CD14-positive monocyte (primary cell): ENCODE measurements around the gene KLK10. TPM values are rescaled to one million over a fixed set of nuclear protein-coding genes. Genes with fewer than 3 reads are reported as not detected.
A peak's percentile ranks its signal among the peaks of the same experiment; 100 is the strongest.

Experiments
- DNase-seq, 3 donors: peaks; one replicate each; pipeline ENCODE4 v3.0.0-alpha.2; 2011 to 2022
- H2AFZ ChIP-seq: 2 replicates; pipeline ENCODE4 v1.6.0; 2012; ENCODE audit warnings: mild to moderate bottlenecking, low read depth, low read length, inconsistent platforms; ENCODE audit not compliant: insufficient read depth, poor library complexity, severe bottlenecking
- H3K27ac ChIP-seq, 2 donors: 1 replicate in 1 of 2; 2 replicates in 1 of 2; pipeline ENCODE4 v1.5.1; 2012 to 2013; ENCODE audit warnings: low read length in 2 of 2, control low read depth in 1 of 2, inconsistent platforms in 1 of 2, low read depth in 1 of 2, mild to moderate bottlenecking in 1 of 2
- H3K27me3 ChIP-seq, 2 donors: one replicate each; pipeline versions ENCODE4 v1.6.0 to v1.6.1; 2011 to 2013; ENCODE audit warnings: low read length in 2 of 2; ENCODE audit not compliant: control insufficient read depth in 2 of 2, insufficient read depth in 2 of 2
- H3K36me3 ChIP-seq, 2 donors: replicated peaks in 1 of 2; 1 replicate in 1 of 2; 2 replicates in 1 of 2; pipeline versions ENCODE4 v1.5.1 to v1.6.1; 2012 to 2013; ENCODE audit warnings: low read length in 2 of 2, control low read depth in 1 of 2, inconsistent platforms in 1 of 2, mild to moderate bottlenecking in 1 of 2; ENCODE audit not compliant: insufficient read depth in 2 of 2, control insufficient read depth in 1 of 2
- H3K4me1 ChIP-seq, 2 donors: 1 replicate in 1 of 2; 2 replicates in 1 of 2; pipeline versions ENCODE4 v1.5.1 to v1.6.1; 2012 to 2013; ENCODE audit warnings: low read length in 2 of 2, control low read depth in 1 of 2, inconsistent platforms in 1 of 2, mild to moderate bottlenecking in 1 of 2, moderate library complexity in 1 of 2; ENCODE audit not compliant: insufficient read depth in 2 of 2, control insufficient read depth in 1 of 2
- H3K4me2 ChIP-seq: replicated peaks from 2 replicates; pipeline ENCODE3; 2012; ENCODE audit warnings: low read length, moderate library complexity, mild to moderate bottlenecking; ENCODE audit not compliant: poor library complexity, severe bottlenecking; ENCODE audit errors: extremely low read depth
- H3K4me3 ChIP-seq, 3 experiments: fragments of 200-600 bp in 1 of 3; sonication (generic) in 1 of 3; replicated peaks in 1 of 3; 1 replicate in 2 of 3; 2 replicates in 1 of 3; pipeline ENCODE4 v1.5.1; 2011 to 2013; ENCODE audit warnings: low read length in 3 of 3, mild to moderate bottlenecking in 3 of 3, control low read depth in 2 of 3, low read depth in 2 of 3, inconsistent platforms in 1 of 3, moderate library complexity in 1 of 3
- H3K79me2 ChIP-seq: 2 replicates; pipeline ENCODE4 v1.6.0; 2012; ENCODE audit warnings: mild to moderate bottlenecking, control low read depth, inconsistent platforms, low read length, moderate library complexity; ENCODE audit not compliant: insufficient read depth
- H3K9ac ChIP-seq: 2 replicates; pipeline ENCODE4 v1.6.0; 2017; ENCODE audit warnings: low read length, mild to moderate bottlenecking; ENCODE audit not compliant: insufficient read depth, poor library complexity, severe bottlenecking
- H3K9me3 ChIP-seq, 2 donors: replicated peaks in 1 of 2; 1 replicate in 1 of 2; 2 replicates in 1 of 2; pipeline versions ENCODE4 v1.5.1 to v1.6.1; 2012 to 2013; ENCODE audit warnings: low read length in 2 of 2, control low read depth in 1 of 2; ENCODE audit not compliant: control insufficient read depth in 1 of 2, insufficient read depth in 1 of 2
- H4K20me1 ChIP-seq: 2 replicates; pipeline ENCODE4 v1.6.0; 2012; ENCODE audit warnings: mild to moderate bottlenecking, low read length, control low read depth, moderate library complexity; ENCODE audit not compliant: insufficient read depth
- H3K27ac Mint-ChIP-seq, 7 donors: one replicate each; pipeline ENCODE4 v1.8.0; 2020; ENCODE audit warnings: mild to moderate bottlenecking in 7 of 7, mixed read lengths in 7 of 7, moderate library complexity in 6 of 7, inconsistent platforms in 2 of 7
- H3K27me3 Mint-ChIP-seq, 3 donors: one replicate each; pipeline ENCODE4 v1.8.0; 2021 to 2022; ENCODE audit warnings: low read depth in 3 of 3, mild to moderate bottlenecking in 3 of 3, mixed read lengths in 3 of 3, moderate library complexity in 3 of 3, inconsistent platforms in 1 of 3
- H3K36me3 Mint-ChIP-seq, 2 donors: one replicate each; pipeline ENCODE4 v1.8.0; 2020; ENCODE audit warnings: mixed read lengths in 2 of 2, inconsistent platforms in 1 of 2, mild to moderate bottlenecking in 1 of 2
- H3K4me1 Mint-ChIP-seq: one replicate; pipeline ENCODE4 v1.8.0; 2020; ENCODE audit warnings: mild to moderate bottlenecking, mixed read lengths
- H3K4me3 Mint-ChIP-seq, 2 donors: one replicate each; pipeline ENCODE4 v1.8.0; 2020; ENCODE audit warnings: mild to moderate bottlenecking in 2 of 2, mixed read lengths in 2 of 2, moderate library complexity in 1 of 2
- H3K9me3 Mint-ChIP-seq, 7 donors: one replicate each; pipeline ENCODE4 v1.8.0; 2020 to 2022; ENCODE audit warnings: mixed read lengths in 7 of 7, mild to moderate bottlenecking in 6 of 7, moderate library complexity in 6 of 7, inconsistent platforms in 2 of 7
- CTCF ChIP-seq: fragments of 200-600 bp; IDR thresholded peaks from one replicate; pipeline ENCODE4 v1.8.0; 2022; ENCODE audit warnings: antibody characterized with exemption, mild to moderate bottlenecking
- WGBS: methylation state at CpG from one replicate; pipeline ENCODE4 v1.1.5; 2013; ENCODE audit warnings: missing lambda C conversion rate; ENCODE audit not compliant: insufficient coverage; 5-methylcytosine and 5-hydroxymethylcytosine counted together
- intact Hi-C, 2 donors: fragments of 100-400 bp; cut with micrococcal nuclease; formaldehyde crosslinking; loops; one replicate each; pipeline versions ENCODE4 v1.15.0 to v1.15.1; 2023
- polyA plus RNA-seq, 3 donors: library from polyadenylated mRNA; depleted of rRNA in 1 of 3; unstranded in 2 of 3; stranded (reverse) in 1 of 3; fragments of 300-500 nt in 2 of 3; fragments of >200 nt in 1 of 3; fragmentation: Illumina TruSeq in 2 of 3; gene quantifications; 1 replicate in 2 of 3; 2 replicates in 1 of 3; pipeline ENCODE4 v1.2.3, GENCODE V29; 2012 to 2021

The KLK10 gene
- polyA plus RNA-seq, 3 donors = not detected

GRCh38 chr19:51029718-51030117 is 10.2 kb upstream of the KLK10 start:
- Histone ChIP-seq H3K4me1 (no peaks in the 10 kb centered on the region), H3K9ac (no peak overlapping the region), H2AFZ (no peak overlapping the region), H4K20me1 (no peaks in the 10 kb centered on the region), H3K27me3 (peaks cover 0 to 3% of the 10 kb centered on the region in 2 donors), H3K27ac (no peak overlapping the region), H3K9me3 (no peaks in the 10 kb centered on the region), H3K4me2 (no peak overlapping the region), H3K79me2 (no peaks in the 10 kb centered on the region), H3K36me3 (no peaks in the 10 kb centered on the region), H3K4me3 (no peak overlapping the region)
- Mint-ChIP-seq H3K9me3 (peaks cover 0 to 5% (median 0%) of the 10 kb centered on the region in 7 donors), H3K36me3 (no peaks in the 10 kb centered on the region), H3K27me3 (peaks cover 17 to 30% (median 20%) of the 10 kb centered on the region in 3 donors), H3K4me1 (no peaks in the 10 kb centered on the region), H3K27ac (peak overlapping the region in 1 of 7 donors; percentile 42), H3K4me3 (no peak overlapping the region)
- 100% methylated on average over 1 of the region's 2 CpGs for WGBS
- DNase-seq = no peak
- intact Hi-C loops = no loop called here
- TF ChIP-seq CTCF = no peak

- H3K36me3 Mint-ChIP-seq = no peaks in the 10 kb centered on the region
- H3K27me3 Mint-ChIP-seq = peaks cover 15 to 39% (median 20%) of the 10 kb centered on the region in 3 donors
- Histone ChIP-seq H3K4me3 (no peak overlapping the region), H3K9ac (no peak overlapping the region), H3K27me3 (peaks cover 0 to 3% of the 10 kb centered on the region in 2 donors), H2AFZ (no peak overlapping the region), H3K4me1 (no peaks in the 10 kb centered on the region), H3K79me2 (no peaks in the 10 kb centered on the region), H3K9me3 (no peaks in the 10 kb centered on the region), H3K36me3 (no peaks in the 10 kb centered on the region), H3K4me2 (no peak overlapping the region), H4K20me1 (no peaks in the 10 kb centered on the region), H3K27ac (no peak overlapping the region)
- DNase-seq = no peak
- H3K4me3 Mint-ChIP-seq = no peak overlapping the region
- H3K27ac Mint-ChIP-seq = no peak overlapping the region
- no peaks in the 10 kb centered on the region for H3K4me1 Mint-ChIP-seq
- intact Hi-C loops = no loop called here
- 83% methylated on average over 1 of the region's 5 CpGs for WGBS
- TF ChIP-seq CTCF = no peak
- peaks cover 0 to 5% (median 0%) of the 10 kb centered on the region in 7 donors for H3K9me3 Mint-ChIP-seq
Observed at GRCh38 chr19:51027873-51028272, 8.4 kb upstream of the KLK10 start.
